Articular chondrocyte of knee joint (primary cell): ENCODE measurements around the gene PPP1R15B. TPM values are rescaled to one million over a fixed set of nuclear protein-coding genes. Genes with fewer than 3 reads are reported as not detected.

Experiments
- small RNA-seq: library from RNA; depleted of rRNA; stranded (forward); fragments of <200 nt; gene quantifications from one replicate; pipeline ENCODE3, GENCODE V24; 2012
- total RNA-seq: library from RNA; depleted of rRNA; stranded (reverse); fragments of >200 nt; gene quantifications from 2 replicates; pipeline ENCODE4 v1.2.3, GENCODE V29; 2012

PPP1R15B gene
- 22.5 and 26.6 TPM in 2 replicates for total RNA-seq

DNA sequence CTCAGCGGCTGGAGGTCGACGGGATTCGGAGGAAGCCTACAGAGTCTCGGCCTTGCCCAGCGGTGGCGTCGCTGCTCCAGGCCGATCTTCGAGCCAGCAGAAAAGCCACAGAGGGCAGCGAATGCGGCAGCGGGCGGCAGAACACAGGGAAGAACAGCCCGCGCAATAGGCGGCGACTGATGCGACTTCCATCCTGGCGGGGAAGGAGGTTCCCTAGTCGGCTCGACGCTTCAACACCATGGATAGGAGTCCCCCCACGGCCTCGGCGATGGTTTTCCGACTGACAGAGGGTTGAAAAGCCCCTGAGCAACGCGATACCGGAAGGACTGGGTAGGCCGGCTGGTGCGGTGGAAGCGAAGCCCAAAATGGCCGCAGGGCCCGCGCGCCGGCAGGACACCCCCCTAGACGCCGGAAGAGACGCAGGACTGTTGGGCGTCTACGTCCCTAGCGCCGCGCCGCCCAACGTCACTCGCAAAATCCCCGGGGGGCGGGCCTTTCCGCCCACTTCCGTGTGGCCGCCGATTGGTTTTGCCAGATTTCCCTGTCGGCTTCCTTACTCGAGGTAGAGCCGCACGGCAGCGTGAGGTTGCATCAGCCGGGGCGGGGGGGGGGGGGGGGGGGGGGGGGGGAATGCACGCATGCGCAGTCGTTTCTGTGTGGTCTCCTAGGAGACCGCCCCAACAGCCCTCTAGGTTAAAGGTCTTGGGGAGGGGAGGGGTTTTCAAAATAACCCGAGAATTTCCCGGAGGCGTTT is at the start of gene PPP1R15B:
PPP1R15B (minus strand) TSS at position 367 of the 754 bp plus-strand sequence. CDS start 406 bp downstream, outside the sequence.

DNA sequence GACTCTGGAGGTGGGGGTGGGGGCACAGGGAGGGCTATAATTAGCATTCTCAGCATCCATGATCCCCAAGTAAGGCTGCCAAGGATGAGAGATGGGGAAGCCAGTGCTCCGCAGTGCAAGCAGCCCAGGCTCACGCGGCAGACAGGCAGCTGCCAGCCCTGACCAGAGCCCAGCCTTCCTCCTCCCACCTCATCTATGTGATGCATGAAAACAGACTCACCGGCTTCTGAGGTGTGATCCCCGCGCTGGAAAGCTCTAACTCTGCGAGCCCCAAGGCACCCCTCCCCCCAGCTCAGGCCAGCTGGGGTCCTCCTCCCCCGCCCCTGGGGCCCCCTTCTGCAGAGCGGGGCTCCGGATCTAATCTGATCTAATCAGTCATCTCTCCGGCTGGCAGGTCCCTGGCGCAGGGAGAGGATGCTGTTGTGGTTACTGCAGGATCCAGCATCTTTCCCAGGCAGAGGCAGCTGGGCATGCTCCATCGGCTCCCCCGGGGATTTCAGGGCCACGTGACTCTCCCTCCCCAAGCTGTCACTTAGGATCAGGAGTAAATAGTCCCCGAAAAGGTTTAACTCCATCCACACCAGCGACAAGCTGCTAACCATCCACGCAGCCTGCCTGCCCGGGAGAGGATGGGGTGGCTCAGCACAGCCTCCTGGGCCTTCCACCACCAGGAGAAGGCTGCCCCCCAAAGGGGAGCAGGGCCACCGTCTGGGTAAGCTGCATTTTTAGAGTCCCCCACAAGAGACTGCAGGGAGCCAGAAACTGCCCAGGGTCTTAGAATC is 52.0 kb downstream of the PPP1R15B start, which contains the start of gene PLEKHA6:
PLEKHA6 (minus strand) TSS at position 456 of the 782 bp plus-strand sequence. CDS start 86,202 bp downstream, outside the sequence.

Small RNA genes lying within 50 kb of the gene (small RNA-seq; reads per million reads assigned to genes)
- gene AL606489.2 = not detected

Other genes with a start within 250 kb of the PPP1R15B start
- not detected in 2 replicates for gene REN, start 245.5 kb downstream of the PPP1R15B start, total RNA-seq
- not detected in 2 replicates for gene KISS1, start 215.3 kb downstream of the PPP1R15B start, total RNA-seq
- not detected in 2 replicates for gene GOLT1A, start 197.8 kb downstream of the PPP1R15B start, total RNA-seq
- gene PLEKHA6, start 51.9 kb downstream of the PPP1R15B start, total RNA-seq = 0.39 and 1.6 TPM in 2 replicates
- gene PIK3C2B, start 83.0 kb upstream of the PPP1R15B start, total RNA-seq = 1.1 and 2.7 TPM in 2 replicates
- gene MDM4, start 104.6 kb upstream of the PPP1R15B start, total RNA-seq = 49.9 and 54.2 TPM in 2 replicates